HepG2 (cell line): ENCODE data around the gene C20orf144. TPM values are rescaled to one million over a fixed set of nuclear protein-coding genes. Genes with fewer than 3 reads are reported as not detected.

ENCODE experiments used
- AGO1 ChIP-seq: fragments of 200-400 bp; formaldehyde crosslinking; IDR thresholded peaks from 2 replicates; pipeline ENCODE4 v1.6.1; 2017; ENCODE audit warnings: mild to moderate bottlenecking, low read depth, low read length, moderate library complexity; ENCODE audit not compliant: poor library complexity, severe bottlenecking
- NFKB2 ChIP-seq: sonication (generic); formaldehyde crosslinking; IDR thresholded peaks from 2 replicates; pipeline ENCODE4 v1.4.0; 2020; ENCODE audit warnings: missing genetic modification reagents, borderline replicate concordance
- NR2F6 ChIP-seq, 2 experiments: IDR thresholded peaks; 2 replicates each; pipeline ENCODE4 v1.6.1; 2016; ENCODE audit warnings: antibody characterized with exemption in 1 of 2, mild to moderate bottlenecking in 1 of 2
- RFX3 ChIP-seq: IDR thresholded peaks from 2 replicates; pipeline ENCODE4 v1.6.1; 2016; ENCODE audit warnings: missing biosample characterization, missing genetic modification reagents
- ZFP90 ChIP-seq: sonication (generic); formaldehyde crosslinking; IDR thresholded peaks from 2 replicates; pipeline ENCODE4 v1.8.0; 2022; ENCODE audit warnings: missing genetic modification reagents, mild to moderate bottlenecking, inconsistent platforms, borderline replicate concordance
- ZNF772 ChIP-seq: sonication (generic); formaldehyde crosslinking; IDR thresholded peaks from 2 replicates; pipeline ENCODE4 v1.5.0; 2020; ENCODE audit warnings: mild to moderate bottlenecking, missing genetic modification reagents
- ZNF781 ChIP-seq: sonication (generic); formaldehyde crosslinking; IDR thresholded peaks from 2 replicates; pipeline ENCODE4 v1.5.1; 2020; ENCODE audit warnings: borderline replicate concordance, mild to moderate bottlenecking, missing genetic modification reagents; ENCODE audit errors: not compliant biosample characterization
- polyA plus RNA-seq, 8 experiments: library from polyadenylated mRNA; depleted of rRNA in 3 of 8; stranded (reverse) in 7 of 8; unstranded in 1 of 8; fragments of >200 nt; fragmentation: Illumina TruSeq in 4 of 8; extraction: Trizol in 4 of 8; gene quantifications; 2 replicates each; pipeline versions ENCODE4 v1.2.1 to v1.2.3, GENCODE V29; 2011 to 2016; ENCODE audit warnings: low read depth in 4 of 8, missing spikeins in 1 of 8, mixed read lengths in 1 of 8; ENCODE audit not compliant: insufficient read depth in 1 of 8
- total RNA-seq, 5 experiments: library from RNA; depleted of rRNA; stranded (reverse); fragments of >200 nt; fragmentation: Illumina TruSeq; extraction: Trizol; gene quantifications; 2 replicates each; pipeline ENCODE4 v1.2.3, GENCODE V29; 2016; ENCODE audit warnings: low read depth in 1 of 5
- TF ChIP-seq, protein P1 (sequence below), 2 experiments: fragments of 450-650 bp in 1 of 2; sonication (generic) in 1 of 2; formaldehyde crosslinking; IDR thresholded peaks; 2 replicates each; pipeline versions ENCODE4 v1.5.0 to v1.8.0; 2020 to 2022; ENCODE audit warnings: mild to moderate bottlenecking in 1 of 2, missing genetic modification reagents in 1 of 2
- TF ChIP-seq, protein P2 (sequence below): sonication (generic); formaldehyde crosslinking; IDR thresholded peaks from 2 replicates; pipeline ENCODE4 v1.9.0; 2021; ENCODE audit warnings: missing genetic modification reagents, mild to moderate bottlenecking, borderline replicate concordance

The C20orf144 gene
- total and polyA plus RNA-seq, 2 of the 13 experiments (the other 11 are each of a cell fraction or from before 2014, with no cell fraction given): 0.09 to 0.16 TPM

DNA sequence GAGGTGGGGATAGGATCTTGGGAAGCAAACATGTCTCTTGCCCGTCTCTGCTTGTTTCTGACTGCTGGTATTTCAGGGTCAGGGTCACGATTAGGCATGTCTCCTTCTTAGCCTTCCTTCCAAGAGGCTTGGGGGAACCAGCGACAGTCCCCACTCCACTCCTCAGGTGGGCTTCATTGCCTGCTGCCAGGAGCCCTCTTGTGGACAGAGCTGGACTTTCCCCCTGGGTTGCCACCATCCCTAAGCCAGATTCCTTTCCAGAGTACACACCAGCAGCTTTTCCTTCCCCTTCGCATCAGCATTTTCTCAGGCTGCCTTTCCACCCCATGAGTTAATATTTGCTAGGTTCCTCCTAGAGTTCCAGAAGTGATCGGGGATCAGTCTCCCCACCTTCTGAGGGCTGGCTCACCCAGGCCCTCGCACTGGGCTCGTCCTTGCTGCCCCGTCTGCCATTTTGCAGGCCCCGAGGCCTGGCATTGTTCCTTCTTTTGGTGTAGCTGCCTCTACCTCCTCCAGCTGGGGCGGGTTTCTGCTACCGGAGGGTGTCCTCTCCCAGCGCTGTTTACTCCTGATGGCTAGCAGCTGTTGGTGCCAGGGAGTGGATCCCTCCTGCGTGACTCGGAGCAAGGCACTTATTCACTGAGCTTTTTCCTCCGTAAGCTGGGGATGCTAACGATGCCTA lies 8.8 kb upstream of the C20orf144 start (continued):
- TF ChIP-seq, protein P1, sequence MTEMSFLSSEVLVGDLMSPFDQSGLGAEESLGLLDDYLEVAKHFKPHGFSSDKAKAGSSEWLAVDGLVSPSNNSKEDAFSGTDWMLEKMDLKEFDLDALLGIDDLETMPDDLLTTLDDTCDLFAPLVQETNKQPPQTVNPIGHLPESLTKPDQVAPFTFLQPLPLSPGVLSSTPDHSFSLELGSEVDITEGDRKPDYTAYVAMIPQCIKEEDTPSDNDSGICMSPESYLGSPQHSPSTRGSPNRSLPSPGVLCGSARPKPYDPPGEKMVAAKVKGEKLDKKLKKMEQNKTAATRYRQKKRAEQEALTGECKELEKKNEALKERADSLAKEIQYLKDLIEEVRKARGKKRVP (CRISPR knock-in tag; IDR thresholded peaks at IDR 0.05): no peak
- no peak; the same call in 1 of the 2 replicates for TF ChIP-seq RFX3 (CRISPR knock-in tag)
- TF ChIP-seq NFKB2 (CRISPR knock-in tag): peak; percentile 44; the same call in 1 of the 2 replicates
- no peak for TF ChIP-seq NR2F6 (IDR thresholded peaks at IDR 0.05)
- peak; percentile 31; the same call in 1 of the 2 replicates for TF ChIP-seq NR2F6 (CRISPR knock-in tag; IDR thresholded peaks at IDR 0.05)
- TF ChIP-seq ZNF772 (CRISPR knock-in tag): 0 out of 2 replicates have a peak, but pooled peaks have one; percentile 52
- peak; percentile 90 for TF ChIP-seq AGO1
- TF ChIP-seq, protein P2, sequence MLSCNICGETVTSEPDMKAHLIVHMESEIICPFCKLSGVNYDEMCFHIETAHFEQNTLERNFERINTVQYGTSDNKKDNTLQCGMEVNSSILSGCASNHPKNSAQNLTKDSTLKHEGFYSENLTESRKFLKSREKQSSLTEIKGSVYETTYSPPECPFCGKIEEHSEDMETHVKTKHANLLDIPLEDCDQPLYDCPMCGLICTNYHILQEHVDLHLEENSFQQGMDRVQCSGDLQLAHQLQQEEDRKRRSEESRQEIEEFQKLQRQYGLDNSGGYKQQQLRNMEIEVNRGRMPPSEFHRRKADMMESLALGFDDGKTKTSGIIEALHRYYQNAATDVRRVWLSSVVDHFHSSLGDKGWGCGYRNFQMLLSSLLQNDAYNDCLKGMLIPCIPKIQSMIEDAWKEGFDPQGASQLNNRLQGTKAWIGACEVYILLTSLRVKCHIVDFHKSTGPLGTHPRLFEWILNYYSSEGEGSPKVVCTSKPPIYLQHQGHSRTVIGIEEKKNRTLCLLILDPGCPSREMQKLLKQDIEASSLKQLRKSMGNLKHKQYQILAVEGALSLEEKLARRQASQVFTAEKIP (CRISPR knock-in tag): no peak
- TF ChIP-seq ZNF781: no peak
- peak; percentile 15; the same call in 1 of the 2 replicates for TF ChIP-seq ZFP90 (CRISPR knock-in tag)
